ENCODE measurements around the gene TACSTD2.

DNA sequence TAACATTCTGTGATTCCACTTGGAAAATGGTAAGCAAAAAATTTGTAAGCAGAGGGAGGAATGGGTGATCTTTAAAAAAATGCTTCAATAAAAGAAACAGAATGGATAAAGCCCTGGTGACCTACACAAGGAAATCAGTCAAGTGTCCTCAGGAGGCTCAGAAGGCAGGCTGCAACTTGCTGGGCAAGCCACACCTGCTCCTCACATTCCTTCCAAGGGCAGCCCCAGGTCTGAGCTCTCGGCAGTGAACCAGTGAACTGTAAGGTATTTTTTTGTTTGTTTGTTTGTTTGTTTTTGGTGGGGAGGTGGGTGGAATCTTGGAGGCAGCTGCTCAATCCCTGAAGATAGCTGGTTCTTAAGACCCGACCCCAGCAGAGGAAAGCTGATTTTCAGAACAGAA lies 4.4 kb downstream of the TACSTD2 start:
- TF ChIP-seq, protein P1, sequence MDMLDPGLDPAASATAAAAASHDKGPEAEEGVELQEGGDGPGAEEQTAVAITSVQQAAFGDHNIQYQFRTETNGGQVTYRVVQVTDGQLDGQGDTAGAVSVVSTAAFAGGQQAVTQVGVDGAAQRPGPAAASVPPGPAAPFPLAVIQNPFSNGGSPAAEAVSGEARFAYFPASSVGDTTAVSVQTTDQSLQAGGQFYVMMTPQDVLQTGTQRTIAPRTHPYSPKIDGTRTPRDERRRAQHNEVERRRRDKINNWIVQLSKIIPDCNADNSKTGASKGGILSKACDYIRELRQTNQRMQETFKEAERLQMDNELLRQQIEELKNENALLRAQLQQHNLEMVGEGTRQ (IDR thresholded peaks at IDR 0.05; ENCODE audit: low read depth, low read length): no peak
- TF ChIP-seq, protein P1 (CRISPR knock-in tag; IDR thresholded peaks at IDR 0.05; ENCODE audit: borderline replicate concordance): no peak
- TF ChIP-seq YY1 (IDR thresholded peaks at IDR 0.05; ENCODE audit: insufficient read depth, insufficient replicate concordance, low read depth, low read length): no peak
- no peak for TF ChIP-seq TAF1 (CRISPR knock-in tag; IDR thresholded peaks at IDR 0.05)
- TF ChIP-seq ZNF138 (CRISPR knock-in tag; IDR thresholded peaks at IDR 0.05; ENCODE audit: low read depth): no peak
- no peak for TF ChIP-seq GPN1 (CRISPR knock-in tag; IDR thresholded peaks at IDR 0.05; ENCODE audit: borderline replicate concordance)
- TF ChIP-seq TBL1XR1 (IDR thresholded peaks at IDR 0.05; ENCODE audit: borderline replicate concordance, low read length, partially characterized antibody): no peak

All from HepG2 (cell line).